ENCODE results near the gene SCN10A.
A peak's percentile ranks its signal among the peaks of the same experiment; 100 is the strongest.

SCN10A gene
- 0 reads per million in 4 donors for total RNA-seq

- no peak for DNase-seq
Measured at GRCh38 chr3:38816026-38816425, at the start of gene SCN10A. Gene SCN10A, minus strand, starts transcription at chr3:38816217. Its CDS starts 22,207 bp downstream, at chr3:38794010.

GRCh38 chr3:38853011-38853410 is 37.0 kb upstream of the SCN10A start:
- no peak for DNase-seq

- DNase-seq, result peak in 1 of 5 donors; percentile 3
Measured at GRCh38 chr3:38843898-38844297, 27.9 kb upstream of the SCN10A start.

GRCh38 chr3:38842266-38842965 is 26.4 kb upstream of the SCN10A start:
- DNase-seq, result no peak

GRCh38 chr3:38840987-38841386 is 25.0 kb upstream of the SCN10A start:
- DNase-seq, result no peak

- DNase-seq, result no peak
Measured at GRCh38 chr3:38837358-38837757, 21.3 kb upstream of the SCN10A start.

GRCh38 chr3:38836561-38836960 is 20.5 kb upstream of the SCN10A start:
- no peak for DNase-seq

GRCh38 chr3:38835939-38836338 is 19.9 kb upstream of the SCN10A start:
- no peak for DNase-seq

- DNase-seq, result no peak
Measured at GRCh38 chr3:38834717-38835116, 18.7 kb upstream of the SCN10A start.

- DNase-seq, result peak in 1 of 5 donors; percentile 57
Measured at GRCh38 chr3:38834110-38834509, 18.1 kb upstream of the SCN10A start.

GRCh38 chr3:38829404-38829803 is 13.4 kb upstream of the SCN10A start:
- no peak for DNase-seq

- no peak for DNase-seq
Measured at GRCh38 chr3:38828681-38829080, 12.7 kb upstream of the SCN10A start.

- DNase-seq, result no peak
Measured at GRCh38 chr3:38827791-38828190, 11.8 kb upstream of the SCN10A start.

- no peak for DNase-seq
Measured at GRCh38 chr3:38826001-38826400, 10.0 kb upstream of the SCN10A start.

- no peak for DNase-seq
Measured at GRCh38 chr3:38824349-38824748, 8.3 kb upstream of the SCN10A start.

GRCh38 chr3:38823722-38824121 is 7.7 kb upstream of the SCN10A start:
- DNase-seq, result no peak

- DNase-seq, result no peak
Measured at GRCh38 chr3:38823186-38823585, 7.2 kb upstream of the SCN10A start.

GRCh38 chr3:38811822-38812221 is 4.2 kb downstream of the SCN10A start:
- DNase-seq, result no peak

- DNase-seq, result peak in 2 of 5 donors; percentile 3 to 49
Measured at GRCh38 chr3:38805765-38806386, 10.1 kb downstream of the SCN10A start.

GRCh38 chr3:38805004-38805403 is 11.0 kb downstream of the SCN10A start:
- DNase-seq, result no peak

- DNase-seq, result no peak
Measured at GRCh38 chr3:38800511-38800910, 15.5 kb downstream of the SCN10A start.

- DNase-seq, result no peak
Measured at GRCh38 chr3:38793721-38794120, 22.3 kb downstream of the SCN10A start.

GRCh38 chr3:38792983-38793382 is 23.0 kb downstream of the SCN10A start:
- no peak for DNase-seq

- no peak for DNase-seq
Measured at GRCh38 chr3:38782148-38782547, 33.9 kb downstream of the SCN10A start.

GRCh38 chr3:38773528-38773927 is 42.5 kb downstream of the SCN10A start:
- DNase-seq, result no peak
